LNCaP clone FGC (cell line): ENCODE measurements around the gene C1QTNF5.
A peak's percentile ranks its signal among the peaks of the same experiment; 100 is the strongest.

ENCODE experiments used
- DNase-seq: peaks from one replicate; pipeline ENCODE4 v3.0.0-alpha.2; 2011; ENCODE audit warnings: low read depth
- H3K4me3 ChIP-seq: 2 replicates; pipeline ENCODE4 v1.5.1; 2011; ENCODE audit warnings: mild to moderate bottlenecking, low read depth, low read length, control low read depth
- TF ChIP-seq, protein P1 (sequence below): IDR thresholded peaks from 2 replicates; pipeline ENCODE4 v1.5.1; 2012; ENCODE audit warnings: mild to moderate bottlenecking; ENCODE audit not compliant: control insufficient read depth, insufficient read depth; ENCODE audit errors: extremely low read depth

C1QTNF5 gene

DNA sequence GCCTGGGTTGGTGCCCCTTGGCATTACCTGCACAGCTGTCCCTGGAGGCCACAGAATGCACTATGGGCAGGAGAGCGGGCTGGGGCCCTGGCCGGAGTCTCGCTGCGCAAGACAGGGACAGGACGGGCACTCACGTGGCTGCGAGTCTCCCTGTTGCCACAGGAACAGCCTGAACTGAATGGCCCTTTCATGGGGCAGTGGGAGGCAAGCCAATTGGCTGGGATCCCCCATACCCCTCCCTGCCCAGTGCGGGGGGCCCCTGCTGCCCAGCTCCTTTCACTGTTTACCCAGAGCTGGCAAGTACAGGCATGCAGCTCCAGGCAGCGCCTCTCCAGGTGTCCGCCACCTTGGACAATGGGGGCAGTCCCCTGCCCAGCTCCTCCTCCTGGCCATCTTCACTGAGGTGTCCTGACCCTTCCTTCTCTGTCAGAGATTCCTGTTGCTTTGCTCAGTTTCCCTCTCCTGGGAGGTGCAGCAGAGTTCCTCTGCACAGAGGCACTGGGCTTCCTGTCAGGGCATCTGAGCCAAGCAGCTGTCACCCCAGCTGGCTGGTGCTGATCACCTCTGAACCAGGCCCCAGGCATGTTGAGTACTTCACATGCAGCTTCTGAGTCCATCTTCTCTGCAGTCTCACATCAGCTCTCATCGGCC is 35.6 kb upstream of the C1QTNF5 start:
- TF ChIP-seq, protein P1, sequence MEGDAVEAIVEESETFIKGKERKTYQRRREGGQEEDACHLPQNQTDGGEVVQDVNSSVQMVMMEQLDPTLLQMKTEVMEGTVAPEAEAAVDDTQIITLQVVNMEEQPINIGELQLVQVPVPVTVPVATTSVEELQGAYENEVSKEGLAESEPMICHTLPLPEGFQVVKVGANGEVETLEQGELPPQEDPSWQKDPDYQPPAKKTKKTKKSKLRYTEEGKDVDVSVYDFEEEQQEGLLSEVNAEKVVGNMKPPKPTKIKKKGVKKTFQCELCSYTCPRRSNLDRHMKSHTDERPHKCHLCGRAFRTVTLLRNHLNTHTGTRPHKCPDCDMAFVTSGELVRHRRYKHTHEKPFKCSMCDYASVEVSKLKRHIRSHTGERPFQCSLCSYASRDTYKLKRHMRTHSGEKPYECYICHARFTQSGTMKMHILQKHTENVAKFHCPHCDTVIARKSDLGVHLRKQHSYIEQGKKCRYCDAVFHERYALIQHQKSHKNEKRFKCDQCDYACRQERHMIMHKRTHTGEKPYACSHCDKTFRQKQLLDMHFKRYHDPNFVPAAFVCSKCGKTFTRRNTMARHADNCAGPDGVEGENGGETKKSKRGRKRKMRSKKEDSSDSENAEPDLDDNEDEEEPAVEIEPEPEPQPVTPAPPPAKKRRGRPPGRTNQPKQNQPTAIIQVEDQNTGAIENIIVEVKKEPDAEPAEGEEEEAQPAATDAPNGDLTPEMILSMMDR, result no peak
- H3K4me3 ChIP-seq, result no peak overlapping the region
- no peak for DNase-seq

DNA sequence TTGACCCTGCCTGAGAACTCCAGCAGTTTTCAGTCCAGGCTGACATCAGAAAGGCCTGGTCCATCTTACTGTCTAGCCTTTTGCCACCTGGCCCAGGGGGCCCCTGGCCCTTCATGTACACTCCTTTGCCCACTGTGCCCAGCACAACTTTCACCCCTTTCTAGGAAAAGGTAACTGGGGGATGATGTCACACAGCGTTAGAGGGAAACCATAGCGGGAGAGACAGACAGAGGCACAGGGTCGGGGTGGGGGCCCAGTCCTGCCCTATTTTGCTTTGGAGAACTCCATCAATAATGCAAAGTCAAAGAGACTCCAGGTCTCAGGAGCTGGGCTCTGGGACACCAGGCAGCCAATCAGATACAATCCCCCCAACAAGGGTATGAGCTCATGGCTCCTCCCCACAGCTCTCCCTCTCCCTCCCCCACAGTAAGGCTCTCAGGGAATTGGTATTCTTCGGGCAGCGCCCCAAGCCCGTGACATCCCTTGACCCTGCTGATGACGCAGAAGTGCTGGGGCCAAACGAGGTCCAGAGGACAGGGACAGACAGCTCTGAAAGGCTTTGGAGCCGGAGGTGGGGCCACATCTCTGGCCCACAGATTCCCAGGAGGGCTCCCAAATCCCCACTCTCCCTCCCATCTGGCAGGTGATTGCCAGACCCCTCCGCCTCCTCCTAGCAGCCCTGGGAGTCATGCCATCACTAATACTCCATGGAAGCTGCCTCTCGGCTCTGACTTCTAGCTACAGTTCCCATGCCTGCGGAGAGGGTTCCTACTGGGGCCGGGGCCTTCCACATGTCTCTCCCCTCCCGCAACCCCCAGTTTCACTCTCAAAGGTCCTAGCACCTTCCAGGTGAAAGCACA is 34.9 kb upstream of the C1QTNF5 start:
- DNase-seq, result no peak
- H3K4me3 ChIP-seq, result no peak overlapping the region
- TF ChIP-seq, protein P1, result no peak

DNA sequence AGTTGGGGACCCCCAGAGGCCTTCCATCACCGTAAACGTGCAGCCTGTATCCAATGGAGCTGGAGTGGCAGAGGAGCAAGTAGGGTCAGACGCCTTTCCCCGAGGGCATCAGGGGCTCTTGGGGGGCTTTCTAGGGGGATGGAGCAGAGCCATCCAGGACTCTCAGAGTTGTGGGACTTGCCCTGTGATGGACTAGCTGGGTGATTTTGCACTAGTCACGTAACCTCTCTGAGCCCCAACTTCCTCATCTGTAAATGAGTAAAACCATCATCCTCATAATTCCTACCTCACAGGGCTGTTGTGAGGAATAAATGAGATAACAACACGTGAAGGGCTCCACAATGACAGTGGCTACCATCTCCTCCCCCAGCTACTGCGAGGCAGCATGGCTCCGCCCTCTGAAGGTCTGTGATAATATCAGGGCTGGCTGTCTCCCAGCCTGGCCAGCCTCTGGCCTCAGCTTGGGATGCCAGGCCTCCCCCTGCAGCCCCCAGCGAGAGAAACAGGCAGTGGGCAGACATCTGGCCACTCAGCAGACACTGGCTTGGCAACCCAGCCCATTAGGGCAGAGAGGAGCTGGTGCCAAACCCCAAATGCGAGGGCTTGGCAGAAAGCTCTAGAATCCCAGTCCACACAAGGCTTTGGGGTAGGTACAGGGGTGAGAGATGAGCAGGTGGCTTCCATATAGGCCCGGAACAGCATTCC is 34.1 kb upstream of the C1QTNF5 start:
- DNase-seq, result no peak
- TF ChIP-seq, protein P1, result no peak
- H3K4me3 ChIP-seq, result no peak overlapping the region

DNA sequence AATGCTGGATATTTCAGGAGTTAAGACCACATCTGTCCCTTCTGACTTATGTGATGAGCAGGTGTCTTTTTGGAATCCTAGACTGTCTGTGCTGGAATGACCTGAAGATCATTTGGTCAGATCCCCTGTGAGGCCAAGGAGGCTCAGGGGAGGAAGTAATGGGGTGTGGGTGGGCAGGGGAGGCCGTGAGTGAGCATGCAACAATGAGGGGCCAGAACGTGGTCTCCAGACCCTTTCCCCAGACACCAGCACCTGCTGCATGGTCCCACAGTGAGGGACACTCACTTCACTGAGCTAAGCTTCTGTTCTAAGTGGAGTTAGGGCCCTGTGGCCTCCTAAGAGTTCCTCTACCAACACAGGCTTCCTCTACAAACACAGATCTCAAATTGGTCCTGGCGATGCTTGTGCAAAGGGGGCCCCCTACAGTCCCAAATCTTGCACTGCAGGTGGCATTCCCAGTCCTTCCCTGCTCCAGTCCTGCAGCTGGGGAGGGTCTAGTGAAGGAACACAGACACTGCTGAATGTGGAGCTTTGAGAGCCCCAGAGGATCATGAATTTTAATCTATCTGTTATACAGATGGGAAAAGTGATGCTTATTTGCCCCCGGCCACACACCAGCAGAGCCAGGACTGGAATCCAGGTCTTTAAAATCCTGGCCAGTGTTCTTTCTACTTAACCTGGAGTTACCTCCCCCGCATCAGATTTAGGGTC is 33.4 kb upstream of the C1QTNF5 start:
- TF ChIP-seq, protein P1, result peak; percentile 85
- no peak overlapping the region for H3K4me3 ChIP-seq
- no peak for DNase-seq

DNA sequence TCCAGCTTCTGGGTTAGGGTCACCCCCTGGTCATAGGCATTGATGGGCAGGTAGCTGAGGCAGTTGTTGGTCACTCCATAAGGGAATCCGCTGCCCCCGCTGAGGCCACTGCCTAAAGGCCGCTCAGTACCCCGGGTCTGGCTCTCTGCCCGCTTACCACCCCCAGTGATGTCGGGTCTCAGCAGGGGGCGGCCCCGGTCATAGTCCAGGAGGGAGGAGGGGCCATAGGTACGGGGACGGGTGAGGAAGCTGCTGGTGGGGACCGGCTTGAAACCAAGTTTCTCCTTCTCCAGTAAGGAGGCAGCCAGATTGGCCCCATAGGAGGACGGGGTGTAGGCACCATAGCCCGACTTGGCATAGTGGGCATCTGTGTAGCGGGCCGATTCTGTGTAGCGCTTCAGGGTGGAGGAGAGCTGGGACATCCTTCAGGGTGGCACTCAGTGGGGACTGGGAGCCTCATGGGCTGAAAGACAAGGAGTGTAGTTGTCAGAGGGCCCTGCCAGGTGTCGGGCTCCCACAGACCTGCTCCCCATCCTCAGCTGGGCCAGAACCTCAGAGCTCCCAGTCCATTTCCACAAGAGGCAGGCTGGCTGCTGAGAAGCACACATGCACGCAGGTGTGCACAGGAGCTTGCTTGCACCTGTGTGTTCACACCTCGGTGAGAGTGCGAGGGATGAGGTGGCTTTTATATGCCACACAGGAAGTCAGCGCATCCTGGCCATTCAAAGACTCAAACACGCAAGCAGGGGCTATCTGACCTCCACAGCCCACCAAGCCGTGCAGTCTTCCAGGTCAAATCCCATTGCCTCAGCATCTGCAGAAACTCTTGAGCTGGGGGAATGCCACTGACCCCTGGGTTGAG is 32.6 kb upstream of the C1QTNF5 start:
- TF ChIP-seq, protein P1, result no peak
- no peak for DNase-seq
- H3K4me3 ChIP-seq, result no peak overlapping the region
